ENCODE results near the gene ARMCX5. TPM values are rescaled to one million over a fixed set of nuclear protein-coding genes. Genes with fewer than 3 reads are reported as not detected.

The ARMCX5 gene
- total RNA-seq: 15.5 and 18.0 TPM in 2 replicates

DNA sequence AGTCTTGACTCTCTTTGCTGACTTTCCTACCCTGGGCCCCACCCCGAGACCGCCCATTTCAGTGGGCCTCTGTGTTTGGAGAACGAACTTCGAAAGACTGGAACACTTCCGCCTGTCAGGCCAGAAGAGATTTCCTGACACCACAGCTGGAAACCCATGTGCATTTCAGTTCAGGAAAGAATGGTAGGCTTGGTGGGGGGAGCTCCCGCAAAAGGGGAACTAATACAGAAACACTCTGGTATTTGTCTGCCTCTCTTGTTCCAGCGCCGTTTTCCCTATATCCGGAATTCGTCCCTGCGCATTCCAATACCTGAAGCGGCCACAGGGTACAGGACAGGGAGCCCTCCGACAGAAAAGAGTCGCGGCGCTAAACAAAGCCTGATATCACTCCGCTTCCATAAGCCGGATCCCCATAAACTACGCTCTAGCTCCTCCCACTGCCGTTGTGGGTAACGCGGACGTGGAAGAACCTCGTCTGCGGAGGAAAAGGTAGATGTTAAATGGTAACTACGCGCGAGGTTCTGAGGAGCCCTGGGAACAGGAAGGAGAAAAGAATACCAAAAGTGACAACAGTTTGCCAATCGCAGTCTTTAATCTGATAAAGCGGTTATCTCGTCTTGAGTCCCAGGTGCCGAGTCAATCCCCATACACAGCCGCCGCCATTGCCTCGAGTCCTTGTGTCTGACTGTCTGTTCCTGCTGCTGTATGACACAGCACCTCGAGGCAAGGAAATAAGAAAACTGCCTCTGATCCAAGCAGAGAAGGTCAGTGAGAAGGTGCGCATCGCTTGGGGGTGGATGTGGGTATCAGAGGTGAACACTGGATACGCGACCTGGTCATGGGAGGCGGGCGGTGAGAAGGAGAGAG is at the start of gene ARMCX5:
Gene ARMCX5 (plus strand): TSS at position 432 of the 867 bp plus-strand sequence. CDS start 2,627 bp downstream, outside the sequence.
- peak within 1 kb of the TSS; percentile 81 for H3K4me3 ChIP-seq (ENCODE audit: low read depth, low read length)
- TF ChIP-seq, protein P1, sequence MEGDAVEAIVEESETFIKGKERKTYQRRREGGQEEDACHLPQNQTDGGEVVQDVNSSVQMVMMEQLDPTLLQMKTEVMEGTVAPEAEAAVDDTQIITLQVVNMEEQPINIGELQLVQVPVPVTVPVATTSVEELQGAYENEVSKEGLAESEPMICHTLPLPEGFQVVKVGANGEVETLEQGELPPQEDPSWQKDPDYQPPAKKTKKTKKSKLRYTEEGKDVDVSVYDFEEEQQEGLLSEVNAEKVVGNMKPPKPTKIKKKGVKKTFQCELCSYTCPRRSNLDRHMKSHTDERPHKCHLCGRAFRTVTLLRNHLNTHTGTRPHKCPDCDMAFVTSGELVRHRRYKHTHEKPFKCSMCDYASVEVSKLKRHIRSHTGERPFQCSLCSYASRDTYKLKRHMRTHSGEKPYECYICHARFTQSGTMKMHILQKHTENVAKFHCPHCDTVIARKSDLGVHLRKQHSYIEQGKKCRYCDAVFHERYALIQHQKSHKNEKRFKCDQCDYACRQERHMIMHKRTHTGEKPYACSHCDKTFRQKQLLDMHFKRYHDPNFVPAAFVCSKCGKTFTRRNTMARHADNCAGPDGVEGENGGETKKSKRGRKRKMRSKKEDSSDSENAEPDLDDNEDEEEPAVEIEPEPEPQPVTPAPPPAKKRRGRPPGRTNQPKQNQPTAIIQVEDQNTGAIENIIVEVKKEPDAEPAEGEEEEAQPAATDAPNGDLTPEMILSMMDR (IDR thresholded peaks at IDR 0.05; ENCODE audit: insufficient read depth, low read depth, low read length): no peak
- peak; percentile 82 for DNase-seq (ENCODE audit: low read depth)

DNA sequence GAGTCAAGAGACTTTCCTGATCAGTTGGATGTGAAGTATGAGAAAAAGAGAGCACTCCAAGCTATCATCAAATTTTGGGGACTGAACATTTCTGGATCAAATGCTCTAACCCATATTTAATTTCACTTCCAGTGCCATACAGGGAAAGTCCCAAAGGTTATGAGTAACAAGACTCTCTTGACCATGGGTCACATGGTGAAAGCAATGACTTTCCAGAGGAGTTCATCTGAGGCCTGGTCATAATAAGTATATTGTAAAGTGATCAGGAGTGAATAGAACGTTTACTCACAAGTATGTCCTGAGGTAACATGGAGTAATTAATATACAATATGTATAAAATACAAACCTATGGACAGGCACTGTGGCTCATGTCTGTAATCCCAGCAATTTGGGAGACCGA is 40.7 kb upstream of the ARMCX5 start:
- TF ChIP-seq, protein P1 (IDR thresholded peaks at IDR 0.05; ENCODE audit: insufficient read depth, low read depth, low read length): no peak
- no peak overlapping the region for H3K4me3 ChIP-seq (ENCODE audit: low read depth, low read length)
- no peak for DNase-seq (ENCODE audit: low read depth)

DNA sequence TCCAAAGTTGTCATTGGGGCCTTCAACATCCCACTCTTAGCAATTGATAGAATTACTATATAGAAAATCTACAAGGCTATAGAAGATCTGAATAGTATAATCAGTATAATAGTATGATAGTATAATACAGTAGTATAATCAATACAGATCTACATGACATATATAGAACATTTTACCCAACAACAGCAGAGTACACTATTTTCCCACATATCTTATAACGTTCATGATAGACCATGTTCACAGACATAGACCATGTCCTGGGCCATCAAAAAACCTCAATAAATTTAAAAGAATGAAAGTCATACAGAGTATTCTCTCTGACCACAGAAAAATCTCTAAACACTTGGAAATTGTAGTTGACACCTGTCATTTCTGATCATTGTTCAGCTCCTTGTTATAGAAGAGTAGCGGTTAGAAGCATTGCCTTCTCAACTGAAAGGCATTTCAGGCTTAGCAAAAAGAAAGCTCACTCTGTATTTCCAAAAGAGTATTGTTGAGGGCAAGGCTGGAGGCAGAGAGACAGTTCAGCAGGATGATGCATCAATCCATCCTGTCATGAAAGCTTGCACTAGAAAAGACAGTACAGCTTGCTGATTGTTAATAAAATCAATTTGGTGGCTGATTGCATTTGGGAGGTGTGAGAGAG is 38.8 kb upstream of the ARMCX5 start:
- no peak for DNase-seq (ENCODE audit: low read depth)
- TF ChIP-seq, protein P1 (IDR thresholded peaks at IDR 0.05; ENCODE audit: insufficient read depth, low read depth, low read length): no peak
- H3K4me3 ChIP-seq (ENCODE audit: low read depth, low read length): no peak overlapping the region

DNA sequence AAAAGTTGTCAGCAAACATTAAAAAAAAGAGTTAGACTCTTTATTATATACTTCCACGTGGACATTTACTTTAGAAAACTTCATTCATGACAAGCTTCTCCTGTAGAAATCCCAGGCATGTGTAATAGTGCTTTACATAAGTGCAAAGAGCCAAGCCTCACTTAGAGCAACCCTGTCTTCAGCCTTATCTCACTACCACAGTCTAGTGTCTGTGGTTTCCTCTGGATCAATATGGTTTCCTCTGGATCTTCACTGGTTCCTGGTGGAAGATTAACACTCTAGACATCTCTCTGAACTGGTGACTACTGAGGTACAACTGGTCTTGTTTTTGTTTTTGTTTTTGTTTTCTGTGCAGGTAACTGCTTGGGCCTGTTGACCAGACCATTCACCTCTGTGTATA is 18.4 kb upstream of the ARMCX5 start:
- DNase-seq (ENCODE audit: low read depth): no peak
- no peak overlapping the region for H3K4me3 ChIP-seq (ENCODE audit: low read depth, low read length)
- TF ChIP-seq, protein P1 (IDR thresholded peaks at IDR 0.05; ENCODE audit: insufficient read depth, low read depth, low read length): no peak

DNA sequence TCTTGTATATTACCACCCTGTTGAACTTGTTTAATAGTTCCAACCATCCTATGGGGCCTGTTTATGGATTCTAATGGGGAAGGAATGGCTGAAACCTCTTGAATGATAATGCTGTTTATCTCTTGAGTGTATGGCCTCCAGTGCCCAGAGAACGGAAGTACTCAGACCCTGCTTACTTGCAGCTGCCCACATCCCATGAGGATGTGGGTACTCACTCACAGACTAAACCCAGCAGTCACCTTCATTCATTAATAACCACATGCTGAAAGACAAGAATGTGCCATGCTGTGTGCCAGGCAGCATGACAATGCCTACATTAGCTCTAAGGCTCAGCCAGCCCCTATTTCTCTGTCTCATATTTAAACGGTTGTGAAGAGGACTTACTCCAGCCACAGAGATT is 5.9 kb upstream of the ARMCX5 start:
- TF ChIP-seq, protein P1 (IDR thresholded peaks at IDR 0.05; ENCODE audit: insufficient read depth, low read depth, low read length): no peak
- DNase-seq (ENCODE audit: low read depth): no peak

DNA sequence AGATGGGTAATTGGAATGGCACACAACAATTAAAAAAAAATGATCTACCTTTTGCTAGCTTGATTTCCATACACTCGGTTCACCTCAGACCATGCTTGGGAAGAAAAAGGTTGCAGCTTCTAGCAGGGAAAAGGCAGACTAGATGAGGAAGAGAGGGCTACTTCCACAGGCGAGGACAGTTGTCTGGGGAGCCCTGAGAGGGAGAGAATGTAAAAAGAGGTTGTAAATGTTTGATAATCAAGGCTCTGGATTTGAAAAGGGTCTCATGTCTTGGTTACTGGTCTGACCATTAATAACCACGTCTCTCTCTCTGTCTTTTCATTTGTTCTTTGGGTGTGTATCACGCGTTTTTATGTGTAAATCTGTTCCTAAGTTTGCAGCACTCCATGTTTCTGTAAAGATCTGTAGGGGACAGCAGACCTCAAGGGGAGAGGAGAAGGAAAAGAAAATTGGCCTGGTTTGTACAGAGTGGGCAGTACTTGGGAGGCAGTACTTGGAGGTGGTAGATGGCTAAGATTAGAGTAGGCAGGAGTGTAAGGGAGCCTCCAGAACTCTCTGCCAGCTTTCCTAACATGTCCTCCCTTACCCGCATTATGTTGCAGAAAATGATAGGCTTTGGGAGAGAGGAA is 750 bp downstream of the ARMCX5 start:
- DNase-seq (ENCODE audit: low read depth): peak; percentile 30
- H3K4me3 ChIP-seq (ENCODE audit: low read depth, low read length): peak overlapping the region; percentile 81
- TF ChIP-seq, protein P1 (IDR thresholded peaks at IDR 0.05; ENCODE audit: insufficient read depth, low read depth, low read length): peak; percentile 9

More for the DNA sequence above, 5.9 kb upstream of the ARMCX5 start:
- no peak overlapping the region for H3K4me3 ChIP-seq (ENCODE audit: low read depth, low read length)

Data from fibroblast of villous mesenchyme (primary cell).